Panc1 (cell line): Measurements from ENCODE around the gene ARTN.

Experiments
- CTCF ChIP-seq: fragments of 450-650 bp; IDR thresholded peaks from 2 replicates; pipeline ENCODE4 v1.5.1; 2017; ENCODE audit warnings: mild to moderate bottlenecking
- POLR2AphosphoS5 ChIP-seq: IDR thresholded peaks from 2 replicates; pipeline ENCODE4 v1.6.1; 2012; ENCODE audit warnings: mild to moderate bottlenecking, low read depth, low read length, moderate library complexity
- REST ChIP-seq, 2 experiments: IDR thresholded peaks; 2 replicates each; pipeline ENCODE4 v1.6.1; 2011 to 2012; ENCODE audit warnings: low read depth in 2 of 2, control low read depth in 1 of 2, low read length in 1 of 2, mild to moderate bottlenecking in 1 of 2, moderate library complexity in 1 of 2; ENCODE audit not compliant: insufficient read depth in 1 of 2
- SIN3A ChIP-seq: IDR thresholded peaks from 2 replicates; pipeline ENCODE4 v1.6.1; 2012; ENCODE audit warnings: low read depth, mild to moderate bottlenecking, low read length, moderate library complexity, borderline replicate concordance; ENCODE audit not compliant: insufficient read depth
- TCF7L2 ChIP-seq: IDR thresholded peaks from 2 replicates; pipeline ENCODE4 v1.6.1; 2011; ENCODE audit warnings: mild to moderate bottlenecking, low read depth, low read length, inconsistent platforms

- TF ChIP-seq CTCF, result no peak
- TF ChIP-seq POLR2AphosphoS5, result no peak
- no peak for TF ChIP-seq SIN3A
- TF ChIP-seq REST (IDR thresholded peaks at IDR 0.05; ENCODE audit: insufficient read depth in 1 of 2, low read depth in 2 of 2, low read length in 1 of 2), result no peak
- TF ChIP-seq TCF7L2, result no peak
These were observed 19.8 kb downstream of the ARTN start for GRCh38 chr1:43953361-43953760.
